Cardiac septum (tissue), 1 donor: Measurements from ENCODE around the gene HS1BP3. TPM values are rescaled to one million over a fixed set of nuclear protein-coding genes. Genes with fewer than 3 reads are reported as not detected.

Experiments
- DNase-seq: peaks from one replicate; pipeline ENCODE4 v3.0.0-alpha.2; 2020; ENCODE audit warnings: low spot score
- intact Hi-C: fragments of 100-400 bp; cut with DNase I; formaldehyde crosslinking; loops from one replicate; pipeline ENCODE4 v1.14.0; 2022
- total RNA-seq: library from RNA; stranded (reverse); fragmentation: NEBNext Ultra II Directional; extraction: Animal tissue kit (Norgen Biotek cat#: 25700); gene quantifications from one replicate; pipeline ENCODE4 v1.2.1, GENCODE V29; 2021
- donor health status: DM: no; HTN: no; CAD: no.

Gene HS1BP3
- total RNA-seq, 1 donor from 2014 or later = 15.6 TPM

DNA sequence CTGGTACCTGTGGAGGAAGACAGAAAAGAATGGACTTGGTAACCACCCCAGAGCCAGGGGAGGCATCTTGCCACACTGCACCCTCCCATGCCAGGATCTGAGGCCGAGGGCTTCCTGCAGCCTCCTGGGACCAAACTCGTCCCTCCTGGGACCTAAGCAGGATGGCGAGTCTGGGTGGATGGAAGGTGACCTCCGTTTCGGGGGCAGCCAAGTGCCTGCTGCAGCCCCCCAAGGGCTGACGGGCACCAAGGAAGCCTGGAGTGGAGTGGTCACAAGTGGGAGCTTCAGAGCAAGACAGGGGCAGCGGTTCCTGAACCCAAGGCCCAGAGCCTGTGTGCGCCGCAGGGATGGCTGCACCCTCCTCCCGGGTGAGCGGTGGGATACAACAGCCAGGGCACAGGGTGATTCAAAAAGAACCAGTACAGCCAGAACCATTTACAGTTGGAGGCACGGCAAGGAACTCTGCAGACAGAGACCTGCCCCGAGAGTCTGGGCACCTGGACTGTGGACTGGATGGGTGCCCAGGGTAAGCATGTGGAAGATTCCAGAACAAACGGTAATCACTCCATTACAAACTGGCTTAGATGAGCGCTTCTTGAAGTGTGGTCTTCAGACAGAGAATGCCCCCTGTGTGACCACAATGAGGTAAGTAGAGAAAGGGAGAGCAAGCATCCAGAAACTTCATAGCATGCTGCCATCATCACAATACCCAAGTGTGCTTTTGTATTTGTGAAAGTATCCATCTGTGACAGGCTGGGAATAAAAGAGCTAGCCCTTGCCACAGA is 12.1 kb downstream of the HS1BP3 start:
- no peak for DNase-seq

GRCh38 chr2:20638014-20638413 is 12.9 kb downstream of the HS1BP3 start:
- intact Hi-C loops = no loop called here
- no peak for DNase-seq

More for the DNA sequence above, 12.1 kb downstream of the HS1BP3 start:
- intact Hi-C loops = no loop called here

- intact Hi-C loops = no loop called here
- no peak for DNase-seq
These were observed 13.8 kb downstream of the HS1BP3 start for GRCh38 chr2:20637147-20637546.

DNA sequence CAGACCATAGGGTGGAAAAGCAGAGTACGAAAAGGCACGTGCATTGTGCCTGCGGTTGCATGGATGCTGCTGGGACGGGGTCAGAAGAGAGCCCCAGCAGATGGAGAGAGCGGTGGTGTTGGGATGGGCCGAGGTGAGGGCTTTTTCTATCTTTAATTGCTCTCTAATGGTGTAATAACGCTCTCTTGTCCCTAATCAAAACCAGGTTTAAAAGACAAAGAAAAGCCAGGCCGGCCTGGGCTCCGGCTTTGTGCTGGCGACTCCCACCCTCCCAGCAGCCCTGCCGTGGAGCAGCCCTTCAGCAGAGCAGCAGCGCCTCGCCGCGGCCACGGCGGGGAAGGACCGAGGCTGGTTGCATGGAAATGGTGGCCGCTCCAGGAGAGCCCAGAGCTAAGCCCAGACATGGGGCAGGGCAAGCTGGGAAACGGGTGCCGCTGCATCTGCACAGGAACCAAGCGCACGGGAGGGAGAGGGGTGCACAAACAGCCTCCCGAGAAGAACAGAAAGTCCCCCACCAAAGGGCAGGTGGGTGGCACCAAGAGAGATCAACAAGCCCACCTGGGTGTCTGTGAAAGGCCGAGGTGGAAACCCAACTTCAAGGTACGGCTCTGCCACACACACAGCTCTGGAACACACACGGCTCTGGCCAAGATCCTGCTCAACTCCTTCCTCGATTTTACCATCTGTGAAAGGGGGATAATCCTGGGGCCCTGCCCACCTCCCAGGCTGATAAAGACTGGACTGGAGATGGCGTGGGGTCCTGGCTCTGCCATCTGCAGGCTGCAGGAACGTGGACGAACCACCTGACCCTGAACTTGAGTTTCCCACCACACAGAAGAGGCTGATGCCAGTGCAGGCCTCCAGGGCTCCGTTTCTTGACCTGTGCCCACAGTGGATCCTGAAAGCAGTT is 15.0 kb downstream of the HS1BP3 start:
- DNase-seq = peak; percentile 91
- intact Hi-C loops = loop anchor here (1.0 kb wide), 1 partner anchor 192 kb away; no protein-coding TSS in a partner anchor

DNA sequence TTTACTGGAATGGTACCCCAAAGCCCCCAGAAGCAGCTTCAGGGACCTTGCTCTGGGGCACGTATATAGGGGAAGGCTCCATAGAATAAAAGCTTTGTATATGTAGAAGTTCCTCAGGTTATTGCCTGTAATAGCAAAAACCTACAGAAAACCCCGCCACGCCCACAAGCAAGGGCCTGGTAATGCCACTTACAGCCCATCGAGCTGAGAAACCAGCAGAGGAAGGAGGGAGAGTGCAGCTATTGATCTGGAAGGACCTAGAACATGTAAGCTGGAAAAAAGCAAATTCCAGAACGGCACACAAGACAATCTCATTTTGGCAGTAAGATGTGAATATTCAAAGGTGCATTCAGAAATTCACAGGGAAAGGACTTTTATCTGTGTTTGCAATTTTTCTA is 15.8 kb downstream of the HS1BP3 start:
- intact Hi-C loops = loop anchor here (1.0 kb wide), 1 partner anchor 191 kb away; no protein-coding TSS in a partner anchor
- DNase-seq = no peak

DNA sequence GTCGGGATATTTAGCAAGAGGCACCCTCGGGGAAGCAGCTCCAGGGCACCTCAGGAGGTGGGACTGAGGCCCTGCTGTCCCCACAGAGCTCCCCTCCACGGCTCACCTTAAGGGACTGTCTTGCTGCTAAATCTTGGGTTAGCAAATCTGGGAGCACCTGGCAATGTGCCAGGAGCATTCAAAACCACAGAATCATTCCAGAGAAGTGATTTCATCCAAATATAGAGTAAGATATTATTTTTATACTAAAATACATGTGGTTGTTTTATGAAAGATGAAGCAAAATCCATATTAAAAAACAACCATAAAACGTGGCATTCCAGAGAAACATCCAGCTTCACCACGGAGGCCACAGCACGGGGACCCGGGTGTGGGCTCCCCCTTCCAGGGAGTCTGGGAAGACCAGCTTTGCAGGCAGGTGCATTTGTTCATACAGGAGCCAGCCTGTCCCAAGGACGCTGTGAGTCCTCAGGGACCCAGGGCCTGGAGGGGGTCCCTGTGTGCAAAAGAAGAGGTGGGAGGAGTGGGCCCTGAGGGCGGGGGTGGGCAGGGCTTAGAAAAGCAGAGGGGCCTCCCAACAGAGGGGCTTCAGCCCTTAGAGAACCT is 16.3 kb downstream of the HS1BP3 start:
- intact Hi-C loops = loop anchor here (1.0 to 5.0 kb wide), 2 partner anchors 112 to 190 kb away; no protein-coding TSS in a partner anchor
- no peak for DNase-seq

GRCh38 chr2:20633794-20634506 is 16.9 kb downstream of the HS1BP3 start:
- intact Hi-C loops = loop anchor here (5.0 kb wide), 1 partner anchor 112 kb away; no protein-coding TSS in a partner anchor
- no peak for DNase-seq

DNA sequence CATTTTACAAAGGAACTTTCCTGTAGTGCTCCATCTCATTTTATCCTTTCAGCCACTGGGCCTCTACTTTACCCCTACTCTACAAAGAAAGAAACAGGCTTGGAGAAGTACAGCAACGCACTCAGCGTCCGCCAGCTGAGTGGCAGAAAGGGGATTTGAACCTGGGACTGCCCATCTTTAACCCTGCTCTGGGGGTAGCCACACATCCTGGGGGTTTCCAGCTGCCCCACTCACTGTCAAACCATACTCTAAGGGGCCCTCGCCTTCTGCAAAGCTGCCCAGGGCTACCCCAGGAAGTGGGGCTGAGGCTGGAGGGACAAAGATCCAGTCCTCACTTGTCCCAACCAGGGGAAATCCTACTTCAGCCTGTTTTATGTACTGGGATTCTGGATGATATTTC is 17.9 kb downstream of the HS1BP3 start:
- intact Hi-C loops = loop anchor here (5.0 kb wide), 1 partner anchor 111 kb away; no protein-coding TSS in a partner anchor
- DNase-seq = no peak

GRCh38 chr2:20632446-20632990 is 18.4 kb downstream of the HS1BP3 start:
- DNase-seq = no peak
- intact Hi-C loops = loop anchor here (5.0 kb wide), 1 partner anchor 110 kb away; no protein-coding TSS in a partner anchor

GRCh38 chr2:20631617-20632307 is 19.1 kb downstream of the HS1BP3 start:
- intact Hi-C loops = loop anchor here (5.0 kb wide), 1 partner anchor 109 kb away; no protein-coding TSS in a partner anchor

GRCh38 chr2:20630967-20631366 is 19.9 kb downstream of the HS1BP3 start:
- no peak for DNase-seq
- intact Hi-C loops = loop anchor here (5.0 kb wide), 1 partner anchor 109 kb away; no protein-coding TSS in a partner anchor

More at GRCh38 chr2:20631617-20632307, 19.1 kb downstream of the HS1BP3 start:
- no peak for DNase-seq

- DNase-seq = no peak
- intact Hi-C loops = loop anchor here (5.0 kb wide), 1 partner anchor 107 kb away; no protein-coding TSS in a partner anchor
These were observed 21.2 kb downstream of the HS1BP3 start for GRCh38 chr2:20629581-20630171.

DNA sequence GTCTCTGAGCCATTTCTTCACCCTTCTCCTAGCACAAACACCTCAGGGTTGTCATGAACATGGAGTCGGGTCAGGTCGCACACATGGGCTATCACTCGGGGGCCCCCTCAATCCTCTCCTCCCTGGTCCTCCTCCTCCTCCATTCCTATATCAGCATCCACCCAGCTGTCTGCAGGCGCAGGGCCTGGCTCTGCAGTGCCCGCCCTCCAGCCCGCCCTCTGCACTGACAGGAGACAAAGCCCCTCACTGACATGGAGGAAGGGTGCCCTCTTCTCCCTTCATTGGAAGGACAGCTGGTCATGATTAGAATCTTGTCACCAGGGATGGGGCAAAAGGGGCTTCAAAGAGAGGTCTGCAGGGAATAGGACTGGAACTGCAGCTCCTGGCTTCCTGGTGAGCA is 21.7 kb downstream of the HS1BP3 start:
- intact Hi-C loops = no loop called here
- DNase-seq = no peak

DNA sequence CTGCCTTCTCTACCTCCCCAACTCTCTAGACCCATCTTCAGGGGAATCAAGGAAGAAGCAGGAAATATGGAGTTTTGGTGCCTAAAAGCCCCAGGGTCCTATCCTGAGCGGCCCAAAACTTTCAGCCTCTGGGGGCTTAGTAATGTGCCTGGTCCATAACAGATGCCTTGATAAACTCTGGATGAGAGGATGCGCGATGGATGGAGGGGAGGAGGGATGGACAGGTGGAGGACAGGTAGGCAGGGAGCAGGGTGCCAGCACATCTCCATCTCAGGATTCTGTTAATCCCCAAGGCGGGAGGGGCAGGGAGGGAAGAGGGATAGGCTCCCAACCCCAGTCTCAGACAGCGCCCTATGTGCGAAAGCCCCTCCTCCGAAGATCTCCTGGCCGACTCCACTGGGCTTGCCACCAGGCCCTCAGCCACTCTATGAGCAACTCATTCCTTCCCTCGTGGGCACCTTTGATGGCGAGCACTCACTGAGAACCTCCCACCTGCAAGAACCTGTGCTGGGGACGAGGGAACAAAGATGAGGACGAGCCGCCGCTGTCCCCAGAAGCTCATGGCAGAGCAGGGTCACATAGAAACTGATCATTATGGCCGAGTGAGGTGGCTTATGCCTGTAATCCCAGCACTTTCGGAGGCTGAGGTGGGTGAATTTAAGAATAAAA is 23.1 kb downstream of the HS1BP3 start:
- intact Hi-C loops = no loop called here
- no peak for DNase-seq

- intact Hi-C loops = no loop called here
These were observed 24.0 kb downstream of the HS1BP3 start for GRCh38 chr2:20626698-20627513.

GRCh38 chr2:20626392-20626697 is 24.6 kb downstream of the HS1BP3 start:
- intact Hi-C loops = no loop called here
- DNase-seq = no peak

More at GRCh38 chr2:20626698-20627513, 24.0 kb downstream of the HS1BP3 start:
- DNase-seq = peak; percentile 63
